ELF-1 (cell line): ENCODE data around the gene KCNN3.

Experiments used
- DNase-seq: peaks from one replicate; pipeline ENCODE4 v3.0.0-alpha.2; 2016; ENCODE audit warnings: low read depth, low spot score

KCNN3 gene

GRCh38 chr1:154880671-154881070, 10.6 kb upstream of the KCNN3 start:
- no peak for DNase-seq

- no peak for DNase-seq
Measured at GRCh38 chr1:154879038-154879421, 8.9 kb upstream of the KCNN3 start.

GRCh38 chr1:154878371-154879037, 8.4 kb upstream of the KCNN3 start:
- peak; percentile 90 for DNase-seq

DNA sequence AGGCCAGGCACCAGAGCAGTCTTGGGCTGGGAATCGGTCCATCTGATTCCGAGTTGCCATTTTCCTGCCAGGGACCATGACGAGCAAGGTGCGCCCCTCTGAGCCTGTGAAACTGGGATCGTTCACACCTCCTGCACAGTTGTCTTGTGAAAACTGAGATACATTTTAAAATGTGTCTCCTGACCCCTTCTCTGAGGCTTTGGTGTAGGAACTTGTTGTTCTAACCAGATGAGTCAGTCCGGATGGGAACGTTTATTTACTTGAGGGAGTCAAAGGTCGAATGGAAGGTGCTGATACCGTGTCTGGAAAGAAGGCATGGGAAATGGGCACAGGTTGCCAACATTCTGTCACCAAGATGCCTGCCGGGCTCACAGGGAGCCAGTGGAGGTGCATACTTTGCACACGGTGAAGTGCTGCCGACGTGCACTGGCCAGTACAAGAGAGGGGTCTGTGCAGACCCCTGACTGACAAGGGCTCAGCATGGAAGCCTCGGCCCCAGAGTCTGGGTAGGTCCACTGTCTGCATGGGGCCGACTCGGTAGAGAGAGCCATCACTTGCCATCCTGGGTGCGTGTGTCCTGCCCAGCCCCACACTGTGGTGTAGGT, 7.4 kb upstream of the KCNN3 start:
- DNase-seq: no peak

DNA sequence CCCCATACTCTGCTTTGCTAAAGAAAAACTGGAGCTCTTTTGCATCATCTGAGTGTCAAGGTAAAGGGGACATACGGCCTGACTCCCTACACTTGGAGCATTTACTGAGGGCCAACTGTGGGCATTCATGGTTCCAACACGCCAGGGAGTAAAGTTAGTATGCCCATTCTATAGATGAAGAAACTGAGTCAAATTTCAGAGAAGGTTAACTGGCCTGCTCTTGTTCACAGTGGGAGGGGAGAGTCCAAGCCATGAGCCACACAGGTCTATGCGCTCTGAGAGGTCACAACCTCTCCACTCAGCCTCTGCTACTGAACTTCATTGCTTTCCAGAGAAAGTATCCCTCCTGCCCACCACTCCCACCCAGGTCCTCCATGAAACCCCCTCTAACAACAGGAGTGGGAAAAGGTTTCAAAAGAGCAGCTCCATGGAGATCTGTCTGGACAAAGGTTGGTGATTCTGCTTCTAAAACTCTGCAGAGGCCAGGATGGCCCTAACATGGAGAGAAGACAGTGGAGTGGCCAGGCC, 6.8 kb upstream of the KCNN3 start:
- DNase-seq: no peak

GRCh38 chr1:154874465-154874864, 4.4 kb upstream of the KCNN3 start:
- no peak for DNase-seq

- no peak for DNase-seq
Measured at GRCh38 chr1:154873321-154873950, 3.4 kb upstream of the KCNN3 start.

GRCh38 chr1:154871374-154871773, 1.3 kb upstream of the KCNN3 start:
- no peak for DNase-seq

DNA sequence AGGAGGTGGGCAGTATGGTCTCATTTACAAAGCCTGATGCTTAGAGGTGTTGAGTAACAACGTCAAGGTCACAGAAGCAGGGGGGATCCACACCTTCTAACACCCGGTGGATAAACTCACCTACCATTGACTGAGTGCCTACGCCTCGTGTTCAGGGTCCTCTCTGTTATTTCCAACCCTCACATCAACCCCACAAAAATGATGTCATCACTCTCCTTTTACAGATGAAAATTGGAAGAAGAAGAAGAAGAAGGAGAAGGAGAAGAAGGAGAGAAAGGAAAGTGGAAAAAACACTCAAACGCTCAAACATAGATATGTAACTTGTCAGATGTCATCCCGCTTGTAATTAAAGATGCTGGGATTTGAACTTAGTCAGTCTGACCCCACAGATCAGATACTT, 653 bp upstream of the KCNN3 start:
- no peak for DNase-seq

DNA sequence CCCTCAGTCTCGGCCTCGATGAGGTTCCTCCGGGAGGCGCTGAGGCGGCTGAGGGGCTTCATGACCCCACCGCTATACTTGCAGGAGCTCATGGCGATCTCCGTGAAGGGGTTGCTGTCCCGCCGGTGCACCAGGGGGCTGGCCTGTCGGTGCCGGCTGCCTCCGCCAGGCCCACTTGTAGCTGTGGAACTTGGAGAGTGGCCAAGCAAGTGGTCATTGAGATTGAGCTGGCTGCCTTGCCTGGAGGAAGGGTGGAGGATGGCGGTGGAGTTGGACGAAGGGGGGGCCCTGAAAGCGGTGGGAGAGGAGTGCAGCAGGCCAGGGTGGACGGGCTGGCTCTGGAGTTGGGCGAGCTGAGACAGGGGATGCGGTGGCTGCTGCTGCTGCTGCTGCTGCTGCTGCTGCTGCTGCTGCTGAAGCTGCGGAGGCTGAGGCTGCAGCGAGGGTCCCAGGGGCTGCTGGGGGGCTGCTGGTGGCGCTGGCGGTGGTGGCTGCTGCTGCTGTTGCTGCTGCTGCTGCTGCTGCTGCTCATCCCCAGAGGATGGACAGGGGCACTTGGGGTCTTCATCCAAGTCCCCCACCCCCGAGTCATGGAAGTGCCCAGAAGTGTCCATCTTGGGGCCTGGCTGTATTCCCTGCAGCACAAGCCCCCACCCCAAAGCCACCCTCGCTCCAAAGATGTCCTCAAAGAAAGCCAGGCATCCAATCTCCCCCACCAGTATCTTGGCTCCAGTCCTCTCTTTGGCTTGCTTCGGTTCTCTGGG, 548 bp downstream of the KCNN3 start:
- DNase-seq: no peak

GRCh38 chr1:154867841-154868605, 2.1 kb downstream of the KCNN3 start:
- no peak for DNase-seq

DNA sequence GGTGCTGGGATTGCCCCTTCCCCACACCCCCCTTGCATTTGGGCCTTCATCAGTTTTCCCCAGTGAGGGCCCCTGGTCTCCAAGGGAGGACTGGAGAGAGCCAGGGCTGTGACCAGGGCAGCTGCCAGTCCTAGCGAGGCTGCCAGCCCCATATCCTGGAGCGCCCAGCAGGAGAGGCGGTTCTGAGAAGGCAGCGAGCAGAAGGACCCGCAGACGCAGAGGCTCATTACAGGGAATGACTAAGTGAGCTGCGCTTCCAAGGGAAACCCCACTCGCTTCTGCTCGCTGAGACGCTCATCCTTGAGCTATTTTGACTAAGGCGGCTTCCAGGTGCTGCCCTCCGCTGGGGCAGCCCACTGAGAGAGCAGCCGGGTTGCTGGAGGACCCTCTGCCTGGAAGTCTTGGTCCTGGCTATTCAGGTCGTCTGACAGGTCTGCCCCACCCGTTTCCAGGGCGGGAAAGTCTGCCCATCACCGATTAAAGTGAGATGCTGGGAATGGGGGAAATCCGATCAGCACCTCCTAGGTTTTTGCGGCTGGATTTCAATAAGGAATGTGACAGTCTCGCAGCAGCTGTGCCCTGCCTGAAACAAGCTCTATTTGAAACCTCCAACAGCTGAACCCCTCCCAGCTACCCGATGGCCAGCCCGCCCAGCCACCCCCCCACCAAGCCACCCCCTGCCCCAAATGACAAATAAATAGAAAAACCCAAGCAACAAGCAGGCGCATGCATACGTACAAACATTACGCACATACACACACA, 2.8 kb downstream of the KCNN3 start:
- DNase-seq: peak; percentile 67

GRCh38 chr1:154866257-154867063, 3.6 kb downstream of the KCNN3 start:
- DNase-seq: no peak

DNA sequence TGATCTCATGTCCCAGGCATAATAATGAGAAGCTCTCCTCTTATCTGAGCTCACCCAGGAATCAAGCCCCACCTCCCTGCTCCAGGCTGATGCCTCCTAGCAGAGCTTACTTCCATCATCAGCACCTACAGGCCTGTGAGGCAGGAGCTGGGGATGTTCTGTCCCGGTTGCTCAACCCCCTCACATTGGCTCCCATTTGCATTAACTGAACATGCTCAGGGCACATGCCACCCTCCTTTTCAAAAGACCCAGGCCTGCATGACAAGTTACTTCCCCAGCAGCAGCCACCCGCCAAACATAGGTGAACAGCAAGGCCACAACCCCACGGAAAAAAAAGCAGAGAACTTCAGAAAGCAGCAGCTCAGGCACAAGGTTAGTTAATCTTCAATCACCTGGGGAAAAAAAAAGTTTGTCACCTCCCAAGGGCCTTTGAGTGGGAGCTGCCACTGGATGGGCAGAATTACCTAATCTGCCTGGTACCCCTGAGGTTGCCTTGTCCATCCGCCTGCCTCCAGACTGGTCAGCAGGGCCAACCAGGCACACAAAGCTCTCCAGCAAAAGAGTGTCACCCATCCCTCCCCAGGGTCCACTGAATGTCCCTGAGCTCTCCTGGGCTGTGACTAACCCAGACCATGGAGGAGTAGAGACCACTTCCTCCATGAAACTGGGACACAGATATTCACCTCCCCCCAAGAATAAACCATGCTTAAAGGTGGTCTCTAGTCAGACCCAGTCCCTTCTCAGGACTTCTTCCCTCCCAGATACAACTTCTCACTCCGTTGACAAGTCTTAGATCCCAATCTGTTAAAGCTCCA, 4.4 kb downstream of the KCNN3 start:
- no peak for DNase-seq

DNA sequence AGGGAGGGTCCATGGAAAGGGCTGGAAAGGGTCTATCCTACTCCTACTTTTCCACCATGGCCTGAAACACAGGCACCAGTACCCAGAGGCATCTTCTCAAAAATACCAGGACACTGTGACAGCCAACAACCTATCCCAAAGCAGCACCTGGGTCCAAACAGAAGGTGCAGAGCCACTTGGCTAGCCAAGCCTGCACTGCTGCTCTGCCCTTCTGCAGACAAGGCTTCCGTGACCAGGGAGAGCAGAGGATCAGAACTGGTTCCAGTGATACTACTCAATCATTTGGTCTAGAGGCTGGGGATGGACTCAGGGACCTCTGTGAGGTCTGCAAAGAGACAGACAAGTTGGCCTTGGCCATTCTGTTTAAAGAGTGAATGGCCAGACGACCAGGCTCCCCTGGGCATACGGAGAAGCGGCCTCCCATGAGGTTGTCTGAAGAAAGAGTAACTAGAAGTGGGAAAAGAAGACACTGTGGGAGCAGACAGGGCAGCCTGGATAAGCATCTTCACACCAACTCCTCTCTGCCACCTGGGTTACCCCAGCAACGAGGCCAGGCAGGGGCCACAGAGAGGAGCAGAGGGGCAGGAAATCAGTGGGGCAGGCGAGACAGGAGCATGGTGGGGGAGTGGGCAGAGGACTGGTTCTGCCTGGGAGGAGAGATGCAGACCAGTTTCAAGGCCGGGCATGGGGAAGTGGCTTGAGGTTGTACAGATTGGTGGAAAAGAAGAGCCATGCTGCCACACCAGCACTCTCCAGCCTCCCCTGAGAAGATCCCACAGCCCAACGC, 5.7 kb downstream of the KCNN3 start:
- DNase-seq: no peak

- DNase-seq: peak; percentile 60
Measured at GRCh38 chr1:154863315-154864174, 6.5 kb downstream of the KCNN3 start.

DNA sequence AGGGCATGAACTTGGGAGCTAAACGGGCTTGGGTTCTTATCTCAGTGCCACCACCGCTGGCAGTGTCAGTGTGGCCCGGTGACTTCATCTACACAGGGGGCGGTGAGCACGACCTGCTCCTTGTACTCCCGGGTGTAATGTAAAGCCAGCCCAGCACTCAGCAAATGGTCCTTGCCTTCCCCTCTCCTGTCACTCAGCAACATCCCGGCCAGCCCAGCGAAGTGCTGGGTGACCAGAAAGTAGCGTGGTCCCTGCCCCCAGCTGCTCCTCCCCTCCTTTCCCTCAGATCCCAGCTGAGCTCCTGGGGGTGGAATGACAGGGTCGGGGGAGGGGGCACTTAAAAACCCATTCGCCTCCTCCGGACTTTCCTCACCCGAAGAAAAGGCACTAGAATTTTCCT, 7.2 kb downstream of the KCNN3 start:
- DNase-seq: peak; percentile 45
